Activated T-helper 17 cell treated with anti-CD3 and anti-CD28 coated beads, Interleukin-2, amount 50 U/mL, for 72 hours (primary cell): ENCODE data around the gene TASP1. TPM values are rescaled to one million over a fixed set of nuclear protein-coding genes. Genes with fewer than 3 reads are reported as not detected.
"Not testable (repeated sequence)": the region's sequence is repeated elsewhere in the genome, so short reads cannot be mapped to it uniquely, and the experiment has no call there.

Source experiments
- ATAC-seq: fragments of 150-1000 bp; cut with Tn5 transposase; replicated peaks from 2 replicates; pipeline ENCODE4 v1.10.0; 2021; ENCODE audit warnings: mild to moderate bottlenecking, moderate library complexity
- H3K27ac Mint-ChIP-seq: one replicate; pipeline ENCODE4 v1.8.0; 2022; ENCODE audit warnings: mixed read lengths
- H3K27me3 Mint-ChIP-seq: one replicate; pipeline ENCODE4 v1.8.0; 2022; ENCODE audit warnings: mixed read lengths
- H3K36me3 Mint-ChIP-seq: one replicate; pipeline ENCODE4 v1.8.0; 2022; ENCODE audit warnings: low read depth, mild to moderate bottlenecking, mixed read lengths
- H3K4me1 Mint-ChIP-seq: one replicate; pipeline ENCODE4 v1.8.0; 2022; ENCODE audit warnings: mixed read lengths
- H3K4me3 Mint-ChIP-seq: one replicate; pipeline ENCODE4 v1.8.0; 2022; ENCODE audit warnings: mild to moderate bottlenecking, mixed read lengths
- H3K9me3 Mint-ChIP-seq: one replicate; pipeline ENCODE4 v1.8.0; 2022; ENCODE audit warnings: mixed read lengths
- total RNA-seq, 2 donors: library from RNA; stranded (reverse); gene quantifications; one replicate each; pipeline ENCODE4 v1.2.3, GENCODE V29; 2022

The TASP1 gene
- total RNA-seq, 2 donors from 2014 or later: 8.6 to 11.2 TPM

GRCh38 chr20:13661070-13661685 lies 22.4 kb upstream of the TASP1 start:
- Mint-ChIP-seq H3K4me1 (no peaks in the 10 kb centered on the region), H3K27me3 (peaks cover 41% of the 10 kb centered on the region), H3K4me3 (no peak overlapping the region), H3K9me3 (no peaks in the 10 kb centered on the region), H3K36me3 (no peaks in the 10 kb centered on the region), H3K27ac (no peak overlapping the region)
- ATAC-seq: no peak

GRCh38 chr20:13659288-13659687 lies 20.6 kb upstream of the TASP1 start:
- no peak for ATAC-seq

GRCh38 chr20:13658060-13658459 lies 19.3 kb upstream of the TASP1 start:
- peaks cover 32% of the 10 kb centered on the region for H3K27me3 Mint-ChIP-seq
- not testable (repeated sequence) for H3K4me1 Mint-ChIP-seq, H3K27ac Mint-ChIP-seq, H3K9me3 Mint-ChIP-seq, H3K4me3 Mint-ChIP-seq, ATAC-seq, H3K36me3 Mint-ChIP-seq

More at GRCh38 chr20:13659288-13659687, 20.6 kb upstream of the TASP1 start:
- H3K4me1 Mint-ChIP-seq: no peaks in the 10 kb centered on the region
- peaks cover 33% of the 10 kb centered on the region for H3K27me3 Mint-ChIP-seq
- H3K9me3 Mint-ChIP-seq: no peaks in the 10 kb centered on the region
- no peak overlapping the region for H3K27ac Mint-ChIP-seq
- no peak overlapping the region for H3K4me3 Mint-ChIP-seq
- H3K36me3 Mint-ChIP-seq: no peaks in the 10 kb centered on the region

GRCh38 chr20:13656721-13657368 lies 18.1 kb upstream of the TASP1 start:
- Mint-ChIP-seq H3K36me3 (no peaks in the 10 kb centered on the region), H3K27ac (no peak overlapping the region), H3K4me1 (no peaks in the 10 kb centered on the region), H3K9me3 (no peaks in the 10 kb centered on the region), H3K4me3 (no peak overlapping the region), H3K27me3 (peaks cover 31% of the 10 kb centered on the region)
- ATAC-seq: no peak

GRCh38 chr20:13654463-13655023 lies 15.8 kb upstream of the TASP1 start:
- Mint-ChIP-seq H3K36me3 (no peaks in the 10 kb centered on the region), H3K4me3 (no peak overlapping the region), H3K9me3 (no peaks in the 10 kb centered on the region), H3K4me1 (no peaks in the 10 kb centered on the region), H3K27me3 (peaks cover 35% of the 10 kb centered on the region), H3K27ac (no peak overlapping the region)
- ATAC-seq: no peak

GRCh38 chr20:13650474-13650873 lies 11.7 kb upstream of the TASP1 start:
- Mint-ChIP-seq H3K4me1 (no peaks in the 10 kb centered on the region), H3K27me3 (peaks cover 23% of the 10 kb centered on the region), H3K36me3 (no peaks in the 10 kb centered on the region), H3K9me3 (no peaks in the 10 kb centered on the region), H3K27ac (no peak overlapping the region), H3K4me3 (no peak overlapping the region)
- ATAC-seq: no peak

- Mint-ChIP-seq H3K9me3 (no peaks in the 10 kb centered on the region), H3K4me3 (no peak overlapping the region), H3K4me1 (no peaks in the 10 kb centered on the region), H3K27me3 (peaks cover 32% of the 10 kb centered on the region), H3K36me3 (no peaks in the 10 kb centered on the region), H3K27ac (no peak overlapping the region)
- no peak for ATAC-seq
Observed at GRCh38 chr20:13648291-13649228, 9.8 kb upstream of the TASP1 start.

GRCh38 chr20:13644010-13644409 lies 5.3 kb upstream of the TASP1 start:
- Mint-ChIP-seq H3K27ac (no peak overlapping the region), H3K27me3 (peaks cover 28% of the 10 kb centered on the region), H3K9me3 (no peaks in the 10 kb centered on the region), H3K36me3 (no peaks in the 10 kb centered on the region), H3K4me3 (no peak overlapping the region), H3K4me1 (no peaks in the 10 kb centered on the region)
- ATAC-seq: no peak

- Mint-ChIP-seq H3K27me3 (peaks cover 10% of the 10 kb centered on the region), H3K36me3 (no peaks in the 10 kb centered on the region), H3K4me3 (peak overlapping the region; percentile 83), H3K27ac (peak overlapping the region; percentile 77), H3K4me1 (peaks cover 5% of the 10 kb centered on the region), H3K9me3 (no peaks in the 10 kb centered on the region)
- ATAC-seq: no peak
Observed at GRCh38 chr20:13639150-13639497, 392 bp upstream of the TASP1 start.

GRCh38 chr20:13638162-13638495 lies 603 bp downstream of the TASP1 start:
- H3K36me3 Mint-ChIP-seq: no peaks in the 10 kb centered on the region
- H3K4me1 Mint-ChIP-seq: peaks cover 5% of the 10 kb centered on the region
- H3K4me3 Mint-ChIP-seq: peak overlapping the region; percentile 83
- no peak for ATAC-seq
- H3K27me3 Mint-ChIP-seq: peaks cover 6% of the 10 kb centered on the region
- no peaks in the 10 kb centered on the region for H3K9me3 Mint-ChIP-seq
- H3K27ac Mint-ChIP-seq: peak overlapping the region; percentile 77

GRCh38 chr20:13632431-13632830 lies 6.3 kb downstream of the TASP1 start:
- no peaks in the 10 kb centered on the region for H3K27me3 Mint-ChIP-seq
- H3K9me3 Mint-ChIP-seq: no peaks in the 10 kb centered on the region
- no peak overlapping the region for H3K27ac Mint-ChIP-seq
- no peak overlapping the region for H3K4me3 Mint-ChIP-seq
- H3K4me1 Mint-ChIP-seq: peaks cover 2% of the 10 kb centered on the region
- H3K36me3 Mint-ChIP-seq: peaks cover 23% of the 10 kb centered on the region
- no peak for ATAC-seq

GRCh38 chr20:13627525-13627924 lies 11.2 kb downstream of the TASP1 start:
- H3K9me3 Mint-ChIP-seq, H3K4me3 Mint-ChIP-seq, H3K27ac Mint-ChIP-seq, H3K27me3 Mint-ChIP-seq, H3K4me1 Mint-ChIP-seq, ATAC-seq: not testable (repeated sequence)
- peaks cover 60% of the 10 kb centered on the region for H3K36me3 Mint-ChIP-seq

GRCh38 chr20:13626724-13627123 lies 12.0 kb downstream of the TASP1 start:
- no peak for ATAC-seq
- Mint-ChIP-seq H3K9me3 (no peaks in the 10 kb centered on the region), H3K4me1 (no peaks in the 10 kb centered on the region), H3K27me3 (no peaks in the 10 kb centered on the region), H3K4me3 (no peak overlapping the region), H3K27ac (no peak overlapping the region), H3K36me3 (peaks cover 69% of the 10 kb centered on the region)

GRCh38 chr20:13625304-13625979 lies 13.3 kb downstream of the TASP1 start:
- no peaks in the 10 kb centered on the region for H3K4me1 Mint-ChIP-seq
- H3K9me3 Mint-ChIP-seq: no peaks in the 10 kb centered on the region
- ATAC-seq: no peak
- H3K27ac Mint-ChIP-seq: no peak overlapping the region
- H3K36me3 Mint-ChIP-seq: peaks cover 74% of the 10 kb centered on the region
- no peak overlapping the region for H3K4me3 Mint-ChIP-seq
- H3K27me3 Mint-ChIP-seq: no peaks in the 10 kb centered on the region
